Glutamatergic neuron (in vitro differentiated cells): Measurements from ENCODE around the gene CLEC4F. TPM values are rescaled to one million over a fixed set of nuclear protein-coding genes. Genes with fewer than 3 reads are reported as not detected.

Source experiments
- DNase-seq: peaks from one replicate; pipeline ENCODE4 v3.0.0; 2022
- H3K27ac Mint-ChIP-seq: one replicate; pipeline ENCODE4 v1.8.0; 2020; ENCODE audit warnings: mild to moderate bottlenecking, mixed read lengths, inconsistent platforms; ENCODE audit not compliant: unreplicated experiment
- H3K27me3 Mint-ChIP-seq: one replicate; pipeline ENCODE4 v1.8.0; 2020; ENCODE audit warnings: mild to moderate bottlenecking, moderate library complexity, mixed read lengths, inconsistent platforms; ENCODE audit not compliant: unreplicated experiment
- H3K36me3 Mint-ChIP-seq: one replicate; pipeline ENCODE4 v1.8.0; 2020; ENCODE audit warnings: mild to moderate bottlenecking, mixed read lengths, inconsistent platforms; ENCODE audit not compliant: unreplicated experiment
- H3K4me1 Mint-ChIP-seq: one replicate; pipeline ENCODE4 v1.8.0; 2020; ENCODE audit warnings: mild to moderate bottlenecking, low read depth, mixed read lengths, inconsistent platforms; ENCODE audit not compliant: unreplicated experiment
- H3K4me3 Mint-ChIP-seq: one replicate; pipeline ENCODE4 v1.8.0; 2020; ENCODE audit warnings: mild to moderate bottlenecking, mixed read lengths, inconsistent platforms; ENCODE audit not compliant: unreplicated experiment
- H3K9me3 Mint-ChIP-seq: one replicate; pipeline ENCODE4 v1.8.0; 2020; ENCODE audit warnings: mild to moderate bottlenecking, moderate library complexity, mixed read lengths, inconsistent platforms; ENCODE audit not compliant: unreplicated experiment
- CTCF ChIP-seq: fragments of 200-600 bp; sonication (generic); IDR thresholded peaks from one replicate; pipeline ENCODE4 v1.5.0; 2021; ENCODE audit not compliant: partially characterized antibody, unreplicated experiment
- total RNA-seq: library from RNA; stranded (reverse); fragmentation: NEBNext Ultra II Directional; extraction: Animal tissue kit (Norgen Biotek cat#: 25700); gene quantifications from one replicate; pipeline ENCODE4 v1.2.1, GENCODE V29; 2021; ENCODE audit not compliant: unreplicated experiment

Gene CLEC4F
- total RNA-seq, 1 donor from 2014 or later, result 0.66 TPM

- H3K9me3 Mint-ChIP-seq, result peaks cover 3% of the 10 kb centered on the region
- peaks cover 4% of the 10 kb centered on the region for H3K27me3 Mint-ChIP-seq
- no peak within 1 kb of the TSS for H3K4me3 Mint-ChIP-seq
- no peak within 1 kb of the TSS for H3K27ac Mint-ChIP-seq
- H3K36me3 Mint-ChIP-seq, result peaks cover 11% of the 10 kb centered on the region
- H3K4me1 Mint-ChIP-seq, result no peaks in the 10 kb centered on the region
- DNase-seq, result no peak
- TF ChIP-seq CTCF, result no peak
These were observed 15.2 kb upstream of the CLEC4F start, which contains the start of gene CD207 for GRCh38 chr2:70835643-70836042. Gene CD207 (minus strand): TSS chr2:70835816. CDS start chr2:70835776, 40 bp downstream.

GRCh38 chr2:70834881-70835280 is 14.5 kb upstream of the CLEC4F start:
- Mint-ChIP-seq H3K4me1 (no peaks in the 10 kb centered on the region), H3K4me3 (no peak overlapping the region), H3K27me3 (peaks cover 4% of the 10 kb centered on the region), H3K36me3 (peaks cover 15% of the 10 kb centered on the region), H3K9me3 (peaks cover 3% of the 10 kb centered on the region), H3K27ac (no peak overlapping the region)
- no peak for DNase-seq
- no peak for TF ChIP-seq CTCF

- H3K4me3 Mint-ChIP-seq, result no peak overlapping the region
- no peak for DNase-seq
- no peaks in the 10 kb centered on the region for H3K4me1 Mint-ChIP-seq
- peaks cover 7% of the 10 kb centered on the region for H3K27me3 Mint-ChIP-seq
- no peak overlapping the region for H3K27ac Mint-ChIP-seq
- H3K36me3 Mint-ChIP-seq, result peaks cover 15% of the 10 kb centered on the region
- H3K9me3 Mint-ChIP-seq, result peaks cover 3% of the 10 kb centered on the region
- TF ChIP-seq CTCF, result no peak
These were observed 13.7 kb upstream of the CLEC4F start for GRCh38 chr2:70834106-70834505.

- no peak for DNase-seq
- H3K9me3 Mint-ChIP-seq, result peaks cover 3% of the 10 kb centered on the region
- peaks cover 15% of the 10 kb centered on the region for H3K36me3 Mint-ChIP-seq
- no peak overlapping the region for H3K4me3 Mint-ChIP-seq
- TF ChIP-seq CTCF, result no peak
- no peak overlapping the region for H3K27ac Mint-ChIP-seq
- peaks cover 10% of the 10 kb centered on the region for H3K27me3 Mint-ChIP-seq
- no peaks in the 10 kb centered on the region for H3K4me1 Mint-ChIP-seq
These were observed 12.8 kb upstream of the CLEC4F start for GRCh38 chr2:70833246-70833645.

- Mint-ChIP-seq H3K36me3 (peaks cover 15% of the 10 kb centered on the region), H3K4me3 (no peak overlapping the region), H3K4me1 (no peaks in the 10 kb centered on the region), H3K27me3 (peaks cover 9% of the 10 kb centered on the region), H3K27ac (no peak overlapping the region), H3K9me3 (peaks cover 3% of the 10 kb centered on the region)
- TF ChIP-seq CTCF, result no peak
- DNase-seq, result no peak
These were observed 12.0 kb upstream of the CLEC4F start for GRCh38 chr2:70832386-70832785.
